Measurements from ENCODE around the gene SLC35D1.
"Not testable (repeated sequence)": the region's sequence is repeated elsewhere in the genome, so short reads cannot be mapped to it uniquely, and the experiment has no call there.

The SLC35D1 gene

DNA sequence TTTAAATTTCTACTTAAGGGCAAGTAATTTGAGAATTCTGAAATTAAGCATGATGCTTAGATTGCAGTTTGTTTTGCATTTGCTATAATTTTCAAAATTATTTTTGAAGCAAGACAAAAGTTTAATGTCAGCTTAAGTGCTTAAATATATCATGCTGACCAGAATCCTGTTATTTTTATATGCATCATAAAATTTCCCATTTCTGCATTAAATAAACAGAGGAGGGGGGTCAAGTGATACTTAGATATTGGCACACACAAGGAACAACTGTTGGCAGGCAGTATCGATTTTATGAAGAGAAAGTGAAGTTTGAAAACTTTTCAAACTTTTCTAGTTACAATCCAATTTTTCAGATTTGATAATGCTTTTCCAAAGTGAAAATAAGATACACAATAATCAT, 68.1 kb downstream of the SLC35D1 start:
- no peak for DNase-seq (ENCODE audit: low read depth)

DNA sequence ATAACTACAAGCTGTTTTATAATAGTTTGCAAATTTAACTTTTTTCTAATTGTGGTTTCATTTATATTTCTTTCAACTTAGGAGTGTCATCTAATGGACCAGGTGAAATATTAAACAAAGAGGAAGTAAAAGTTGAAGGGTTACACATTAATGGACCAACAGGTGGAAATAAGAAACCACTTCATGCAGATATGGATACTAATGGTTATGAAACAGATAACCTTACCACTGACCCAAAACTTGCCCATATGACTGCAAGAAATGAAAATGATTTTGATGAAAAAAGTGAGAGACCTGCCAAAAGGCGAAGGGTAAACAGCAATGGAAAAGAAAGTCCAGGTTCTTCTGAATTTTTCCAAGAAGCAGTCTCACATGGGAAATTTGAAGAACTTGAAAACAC, 69.5 kb downstream of the SLC35D1 start:
- DNase-seq (ENCODE audit: low read depth) = no peak

DNA sequence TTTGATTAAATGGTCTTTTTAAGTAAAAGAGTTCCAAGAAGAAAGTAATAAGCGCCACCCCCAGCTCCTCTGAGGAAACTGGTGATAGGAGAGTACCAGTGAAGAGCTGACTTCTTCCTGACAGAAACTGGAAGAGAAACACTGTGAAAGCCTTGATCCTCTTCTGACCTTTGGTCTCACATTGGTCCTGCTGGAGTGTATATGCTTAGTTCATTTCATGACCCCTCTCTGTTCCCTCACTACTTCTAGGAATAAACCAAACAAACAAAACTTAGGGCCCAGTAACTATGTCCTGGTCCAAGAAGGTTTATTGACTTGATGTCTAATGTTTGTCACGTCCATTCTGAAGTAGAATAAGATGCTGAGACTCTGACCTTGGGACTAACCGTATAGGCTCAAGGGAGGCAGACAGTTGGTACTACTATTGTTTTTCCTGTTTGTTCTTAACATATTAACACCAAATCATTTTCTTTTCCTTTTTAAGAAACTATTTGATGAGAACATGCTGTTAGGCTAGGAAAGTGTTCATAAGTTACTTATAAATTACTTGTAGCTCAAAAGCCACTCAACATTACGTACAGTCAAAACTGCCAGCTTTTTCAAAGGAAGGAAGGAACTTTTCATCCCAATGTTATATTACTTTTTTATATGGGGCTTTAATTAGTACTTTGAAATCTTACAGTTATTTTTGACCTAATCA, 71.2 kb downstream of the SLC35D1 start:
- DNase-seq (ENCODE audit: low read depth) = no peak

DNA sequence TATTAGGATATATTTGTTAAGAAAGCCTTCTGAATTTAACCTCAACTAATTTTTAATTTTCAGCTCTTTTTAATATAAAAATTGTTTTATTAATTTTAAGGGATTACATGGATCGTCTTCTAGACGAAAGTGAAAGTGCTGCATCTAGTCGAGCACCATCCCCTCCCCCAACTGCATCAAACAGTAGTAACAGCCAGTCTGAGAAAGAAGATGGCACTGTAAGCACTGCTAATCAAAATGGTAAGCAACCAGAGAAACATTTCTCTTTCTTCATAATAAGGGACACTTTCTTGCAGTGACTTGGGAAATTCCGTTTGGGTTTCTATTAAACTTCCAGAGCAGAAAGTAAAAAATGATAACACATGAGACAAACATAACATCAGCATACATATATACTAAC, 72.3 kb downstream of the SLC35D1 start:
- no peak for DNase-seq (ENCODE audit: low read depth)

DNA sequence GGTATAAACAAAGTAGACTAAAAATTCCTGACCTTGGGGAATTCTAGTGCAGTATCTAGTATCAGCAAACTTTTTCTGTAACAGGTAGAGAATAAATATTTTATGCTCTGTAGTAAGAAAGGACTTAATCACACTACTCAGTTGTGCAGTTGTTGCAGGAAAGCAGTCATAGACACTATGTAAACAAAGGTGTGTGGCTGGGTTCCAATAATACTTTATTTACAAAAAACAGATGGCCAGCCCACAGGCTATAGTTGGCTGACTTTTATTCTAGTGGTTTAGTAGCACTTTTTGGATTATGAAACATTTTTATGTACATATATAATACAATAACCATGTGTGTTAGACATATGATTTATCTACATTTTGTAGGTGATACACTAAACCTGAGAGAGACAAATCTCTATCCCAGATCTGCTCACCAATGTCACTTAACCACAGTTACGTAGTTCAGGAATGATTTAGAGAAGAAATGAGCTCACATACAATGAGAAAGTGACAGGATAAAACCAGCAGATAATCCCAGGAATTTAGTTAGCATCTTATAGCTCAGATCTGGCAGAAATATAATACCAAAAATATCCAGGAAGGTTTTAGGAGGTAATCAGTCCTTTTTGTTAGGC, 73.1 kb downstream of the SLC35D1 start:
- DNase-seq (ENCODE audit: low read depth) = no peak

DNA sequence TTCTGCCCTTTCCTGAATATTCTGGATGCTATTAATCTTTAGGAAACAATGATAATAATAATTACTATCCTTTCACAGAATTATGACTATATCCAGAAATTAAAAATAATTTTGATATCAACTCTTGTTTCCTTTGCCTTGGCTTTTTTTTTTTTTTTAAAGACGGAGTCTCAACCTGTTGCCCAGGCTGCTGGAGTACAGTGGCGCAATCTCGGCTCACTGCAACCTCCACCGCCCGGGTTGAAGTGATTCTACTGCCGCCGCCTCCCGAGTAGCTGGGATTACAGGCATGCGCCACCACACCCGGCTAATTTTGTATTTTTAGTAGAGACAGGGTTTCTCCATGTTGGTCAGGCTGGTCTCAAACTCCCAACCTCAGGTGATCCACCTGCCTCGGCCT, 74.3 kb downstream of the SLC35D1 start:
- not testable (repeated sequence) for DNase-seq (ENCODE audit: low read depth)

DNA sequence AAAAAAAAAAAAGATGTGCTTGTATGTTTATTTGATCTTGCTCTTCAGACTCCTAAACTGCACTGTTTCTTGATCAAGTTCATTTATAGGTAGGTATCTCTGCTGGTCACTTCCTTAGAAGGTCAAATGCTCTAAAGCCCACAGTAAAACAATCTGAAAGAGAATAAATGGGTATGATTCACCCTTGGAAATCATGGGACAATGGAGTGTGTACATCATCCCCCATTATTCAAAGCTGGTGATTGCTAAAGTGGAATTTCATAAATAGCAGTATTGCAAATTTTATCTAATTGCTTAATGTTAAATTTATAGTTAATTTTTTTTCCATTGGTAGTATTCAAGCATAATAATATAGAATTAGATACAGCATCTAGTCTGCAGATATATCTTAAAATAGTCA, 75.7 kb downstream of the SLC35D1 start:
- no peak for DNase-seq (ENCODE audit: low read depth)

DNA sequence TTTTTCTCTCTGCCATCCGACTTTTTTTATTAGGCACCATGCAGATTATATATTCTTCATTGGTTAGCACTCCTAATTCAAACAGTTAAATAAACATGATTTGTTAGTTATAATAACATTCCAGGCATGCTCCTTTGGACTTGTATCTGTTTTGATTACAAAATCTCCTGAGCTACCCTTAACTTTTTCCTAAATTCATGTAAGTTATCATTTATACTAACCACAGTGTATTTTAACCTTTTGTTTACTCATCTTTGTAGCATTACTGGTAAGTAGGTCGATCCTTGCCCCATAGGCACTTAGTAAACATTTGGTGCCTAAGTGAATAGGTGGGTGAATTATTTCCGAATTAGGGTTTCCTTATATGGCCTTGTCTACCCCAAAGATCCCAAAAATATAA, 85.4 kb downstream of the SLC35D1 start:
- no peak for DNase-seq (ENCODE audit: low read depth)

DNA sequence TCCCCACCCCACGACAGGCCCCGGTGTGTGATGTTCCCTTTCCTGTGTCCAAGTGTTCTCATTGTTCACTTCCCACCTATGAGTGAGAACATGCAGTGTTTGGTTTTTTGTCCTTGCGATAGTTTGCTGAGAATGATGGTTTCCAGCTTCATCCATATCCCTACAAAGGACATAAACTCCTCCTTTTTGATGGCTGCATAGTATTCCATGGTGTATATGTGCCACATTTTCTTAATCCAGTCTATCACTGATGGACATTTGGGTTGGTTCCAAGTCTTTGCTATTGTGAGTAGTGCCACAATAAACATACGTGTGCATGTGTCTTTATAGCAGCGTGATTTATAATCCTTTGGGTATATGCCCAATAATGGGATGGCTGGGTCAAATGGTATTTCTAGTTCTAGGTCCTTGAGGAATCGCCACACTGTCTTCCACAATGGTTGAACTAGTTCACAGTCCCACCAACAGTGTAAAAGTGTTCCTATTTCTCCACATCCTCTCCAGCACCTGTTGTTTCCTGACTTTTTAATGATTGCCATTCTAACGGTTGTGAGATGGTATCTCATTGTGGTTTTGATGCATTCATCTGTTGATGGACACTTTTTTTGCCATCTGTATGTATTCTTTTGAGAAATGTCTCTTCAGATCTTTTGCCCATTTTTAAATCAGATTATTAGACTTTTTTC, 87.6 kb downstream of the SLC35D1 start:
- not testable (repeated sequence) for DNase-seq (ENCODE audit: low read depth)

DNA sequence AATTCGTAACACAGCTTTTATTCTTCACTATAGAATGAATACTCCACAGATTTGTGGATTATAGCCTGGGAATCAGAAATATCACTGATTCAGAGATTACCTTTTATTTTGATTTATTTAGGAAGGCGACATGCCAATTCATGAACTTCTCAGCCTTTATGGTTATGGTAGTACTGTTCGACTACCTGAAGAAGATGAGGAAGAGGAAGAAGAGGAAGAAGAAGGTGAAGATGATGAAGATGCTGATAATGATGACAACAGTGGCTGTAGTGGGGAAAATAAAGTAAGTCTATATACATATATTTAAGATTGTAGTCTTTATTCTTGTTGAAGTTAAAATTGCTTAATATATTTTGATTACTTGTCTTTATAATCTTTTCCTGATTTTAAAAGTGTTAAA, 96.0 kb downstream of the SLC35D1 start:
- DNase-seq (ENCODE audit: low read depth) = no peak

DNA sequence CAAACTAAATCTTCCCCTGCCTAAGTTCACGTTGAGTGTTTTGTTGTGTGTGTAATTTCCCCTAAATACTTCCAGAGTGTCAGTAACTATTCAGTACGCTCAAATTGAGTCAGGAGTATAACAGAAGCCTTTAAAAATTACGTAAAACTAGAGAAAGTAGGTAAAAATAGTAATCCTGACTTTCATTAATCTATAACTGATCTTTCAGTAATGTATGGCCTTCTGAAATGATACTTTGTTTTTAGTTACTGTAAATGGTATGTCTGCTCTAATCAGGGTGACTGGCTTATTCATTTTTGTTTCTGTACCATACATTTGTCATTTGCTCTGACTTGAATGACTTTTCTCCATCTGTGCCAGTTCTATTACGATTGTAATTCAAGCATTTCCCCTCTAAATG, 99.7 kb downstream of the SLC35D1 start:
- DNase-seq (ENCODE audit: low read depth) = no peak

DNA sequence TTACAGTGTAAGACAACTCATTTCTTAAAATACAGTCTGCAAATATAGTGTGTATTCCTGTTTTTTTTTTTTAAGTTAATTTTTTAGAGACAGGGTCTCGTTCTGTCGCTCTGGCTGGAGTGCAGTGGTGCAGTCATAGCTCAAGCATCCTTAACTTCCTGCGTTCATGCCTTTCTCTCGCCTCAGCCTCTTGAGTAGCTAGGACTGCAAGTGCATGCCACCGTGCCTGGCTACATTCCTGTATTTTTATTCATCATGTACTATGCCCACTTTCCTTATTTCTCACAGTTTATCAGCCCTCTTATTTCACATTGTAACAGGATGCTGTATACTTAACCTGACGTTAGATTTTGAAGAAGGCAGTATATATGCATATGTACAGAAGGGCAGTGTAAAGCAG, 102.4 kb downstream of the SLC35D1 start:
- DNase-seq (ENCODE audit: low read depth) = no peak
